ENCODE measurements around the gene CXCL16. TPM values are rescaled to one million over a fixed set of nuclear protein-coding genes. Genes with fewer than 3 reads are reported as not detected.

The CXCL16 gene
- total and polyA plus RNA-seq, 2 of the 13 experiments (the other 11 are each of a cell fraction or from before 2014, with no cell fraction given): 9.4 to 101 TPM

DNA sequence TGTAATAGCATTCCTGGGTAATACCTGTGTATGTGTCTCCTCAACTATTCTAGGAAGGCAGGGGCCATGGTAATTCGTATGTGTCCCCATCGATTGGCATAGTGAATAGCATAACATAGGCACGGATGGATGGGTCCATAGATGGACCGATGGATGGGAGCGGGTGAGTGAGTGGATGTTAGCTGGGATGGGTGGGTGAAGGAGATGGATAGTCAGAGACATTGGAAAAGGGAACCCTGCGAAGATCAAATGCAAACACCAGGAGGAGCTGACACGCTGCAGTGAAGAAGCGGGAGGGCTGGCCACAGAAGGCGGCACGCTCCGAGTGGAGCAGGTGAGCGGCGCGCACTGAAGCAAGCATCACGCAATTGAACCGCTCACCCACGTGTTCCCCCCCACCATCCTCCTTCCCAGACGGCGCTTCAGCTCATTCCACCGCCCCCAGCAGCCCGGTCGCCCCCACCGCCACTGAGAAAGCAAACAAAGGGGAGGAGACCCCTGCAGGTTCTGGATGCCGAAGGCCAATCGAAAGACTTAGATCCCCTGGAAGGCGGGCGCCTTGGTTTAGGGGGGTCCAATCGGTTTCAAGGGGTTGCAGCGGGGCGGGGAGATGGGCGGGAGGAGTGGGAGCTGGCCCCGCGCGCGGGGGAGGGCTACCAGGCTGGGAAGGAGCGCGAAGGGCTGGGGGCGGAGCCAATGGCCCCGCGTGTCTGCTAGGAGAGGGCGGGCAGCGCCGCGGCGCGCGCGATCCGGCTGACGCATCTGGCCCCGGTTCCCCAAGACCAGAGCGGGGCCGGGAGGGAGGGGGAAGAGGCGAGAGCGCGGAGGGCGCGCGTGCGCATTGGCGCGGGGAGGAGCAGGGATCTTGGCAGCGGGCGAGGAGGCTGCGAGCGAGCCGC lies 29.7 kb downstream of the CXCL16 start, which contains the start of gene ARRB2 (continued):
- TF ChIP-seq, protein P1, sequence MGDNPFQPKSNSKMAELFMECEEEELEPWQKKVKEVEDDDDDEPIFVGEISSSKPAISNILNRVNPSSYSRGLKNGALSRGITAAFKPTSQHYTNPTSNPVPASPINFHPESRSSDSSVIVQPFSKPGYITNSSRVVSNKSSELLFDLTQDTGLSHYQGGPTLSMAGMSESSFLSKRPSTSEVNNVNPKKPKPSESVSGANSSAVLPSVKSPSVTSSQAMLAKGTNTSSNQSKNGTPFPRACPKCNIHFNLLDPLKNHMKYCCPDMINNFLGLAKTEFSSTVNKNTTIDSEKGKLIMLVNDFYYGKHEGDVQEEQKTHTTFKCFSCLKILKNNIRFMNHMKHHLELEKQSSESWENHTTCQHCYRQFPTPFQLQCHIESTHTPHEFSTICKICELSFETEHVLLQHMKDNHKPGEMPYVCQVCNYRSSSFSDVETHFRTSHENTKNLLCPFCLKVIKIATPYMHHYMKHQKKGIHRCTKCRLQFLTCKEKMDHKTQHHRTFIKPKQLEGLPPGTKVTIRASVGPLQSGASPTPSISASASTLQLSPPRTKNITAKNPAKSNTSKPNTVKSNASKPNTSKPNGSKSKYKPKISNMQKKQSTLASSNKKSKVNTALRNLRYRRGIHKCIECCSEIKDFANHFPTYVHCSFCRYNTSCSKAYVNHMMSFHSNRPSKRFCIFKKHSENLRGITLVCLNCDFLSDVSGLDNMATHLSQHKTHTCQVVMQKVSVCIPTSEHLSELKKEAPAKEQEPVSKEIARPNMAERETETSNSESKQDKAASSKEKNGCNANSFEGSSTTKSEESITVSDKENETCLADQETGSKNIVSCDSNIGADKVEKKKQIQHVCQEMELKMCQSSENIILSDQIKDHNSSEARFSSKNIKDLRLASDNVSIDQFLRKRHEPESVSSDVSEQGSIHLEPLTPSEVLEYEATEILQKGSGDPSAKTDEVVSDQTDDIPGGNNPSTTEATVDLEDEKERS (CRISPR knock-in tag; IDR thresholded peaks at IDR 0.05): peak; percentile 78; the same call in 1 of the 2 replicates
- no peak for TF ChIP-seq AGO2 (optimal IDR thresholded peaks at IDR 0.05; ENCODE audit: low read depth, low read length)
- 0 out of 2 replicates have a peak, but pooled peaks have one; percentile 26 for TF ChIP-seq ZFX (CRISPR knock-in tag; IDR thresholded peaks at IDR 0.05; ENCODE audit: low read depth)
- peak; percentile 69 for TF ChIP-seq TEAD3 (CRISPR knock-in tag; optimal IDR thresholded peaks at IDR 0.05; ENCODE audit: borderline replicate concordance)
- TF ChIP-seq, protein P2, sequence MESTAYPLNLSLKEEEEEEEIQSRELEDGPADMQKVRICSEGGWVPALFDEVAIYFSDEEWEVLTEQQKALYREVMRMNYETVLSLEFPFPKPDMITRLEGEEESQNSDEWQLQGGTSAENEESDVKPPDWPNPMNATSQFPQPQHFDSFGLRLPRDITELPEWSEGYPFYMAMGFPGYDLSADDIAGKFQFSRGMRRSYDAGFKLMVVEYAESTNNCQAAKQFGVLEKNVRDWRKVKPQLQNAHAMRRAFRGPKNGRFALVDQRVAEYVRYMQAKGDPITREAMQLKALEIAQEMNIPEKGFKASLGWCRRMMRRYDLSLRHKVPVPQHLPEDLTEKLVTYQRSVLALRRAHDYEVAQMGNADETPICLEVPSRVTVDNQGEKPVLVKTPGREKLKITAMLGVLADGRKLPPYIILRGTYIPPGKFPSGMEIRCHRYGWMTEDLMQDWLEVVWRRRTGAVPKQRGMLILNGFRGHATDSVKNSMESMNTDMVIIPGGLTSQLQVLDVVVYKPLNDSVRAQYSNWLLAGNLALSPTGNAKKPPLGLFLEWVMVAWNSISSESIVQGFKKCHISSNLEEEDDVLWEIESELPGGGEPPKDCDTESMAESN (CRISPR knock-in tag; conservative IDR thresholded peaks at IDR 0.05): 0 out of 2 replicates have a peak, but pooled peaks have one; percentile 27
- peak; percentile 64 for TF ChIP-seq FOXC1 (CRISPR knock-in tag; IDR thresholded peaks at IDR 0.05; ENCODE audit: borderline replicate concordance)
- TF ChIP-seq HNRNPLL (IDR thresholded peaks at IDR 0.05; ENCODE audit: low read depth, low read length, poor library complexity, severe bottlenecking): peak; percentile 73
- 0 out of 4 replicates have a peak, but pooled peaks of 1 of the 2 experiments have one; percentile 33 for TF ChIP-seq ATF4 (CRISPR knock-in tag; IDR thresholded peaks at IDR 0.05)
- TF ChIP-seq, protein P3, sequence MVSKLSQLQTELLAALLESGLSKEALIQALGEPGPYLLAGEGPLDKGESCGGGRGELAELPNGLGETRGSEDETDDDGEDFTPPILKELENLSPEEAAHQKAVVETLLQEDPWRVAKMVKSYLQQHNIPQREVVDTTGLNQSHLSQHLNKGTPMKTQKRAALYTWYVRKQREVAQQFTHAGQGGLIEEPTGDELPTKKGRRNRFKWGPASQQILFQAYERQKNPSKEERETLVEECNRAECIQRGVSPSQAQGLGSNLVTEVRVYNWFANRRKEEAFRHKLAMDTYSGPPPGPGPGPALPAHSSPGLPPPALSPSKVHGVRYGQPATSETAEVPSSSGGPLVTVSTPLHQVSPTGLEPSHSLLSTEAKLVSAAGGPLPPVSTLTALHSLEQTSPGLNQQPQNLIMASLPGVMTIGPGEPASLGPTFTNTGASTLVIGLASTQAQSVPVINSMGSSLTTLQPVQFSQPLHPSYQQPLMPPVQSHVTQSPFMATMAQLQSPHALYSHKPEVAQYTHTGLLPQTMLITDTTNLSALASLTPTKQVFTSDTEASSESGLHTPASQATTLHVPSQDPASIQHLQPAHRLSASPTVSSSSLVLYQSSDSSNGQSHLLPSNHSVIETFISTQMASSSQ (IDR thresholded peaks at IDR 0.05; ENCODE audit: low read depth): peak; percentile 26; the same call in 1 of the 2 replicates
- TF ChIP-seq, protein P3 (CRISPR knock-in tag; IDR thresholded peaks at IDR 0.05; ENCODE audit: borderline replicate concordance): peak; percentile 19; the same call in 1 of the 2 replicates
- TF ChIP-seq ETV5 (CRISPR knock-in tag; IDR thresholded peaks at IDR 0.05; ENCODE audit: borderline replicate concordance): no peak
- TF ChIP-seq NFYC (CRISPR knock-in tag; IDR thresholded peaks at IDR 0.05): peak; percentile 80
- TF ChIP-seq DNMT3B (CRISPR knock-in tag; conservative IDR thresholded peaks at IDR 0.05): no peak
- TF ChIP-seq FOXK1 (CRISPR knock-in tag; IDR thresholded peaks at IDR 0.05; ENCODE audit: borderline replicate concordance, low read depth): peak; percentile 50; the same call in 1 of the 2 replicates

Measured in HepG2 (cell line).